ENCODE measurements around the gene ATP6V1B1.

The ATP6V1B1 gene

GRCh38 chr2:70978341-70979179 is 42.9 kb downstream of the ATP6V1B1 start, which contains the start of gene ANKRD53:
TSS of gene ANKRD53 (plus strand) at chr2:70978630. CDS start at chr2:70978646, 16 bp downstream.
- no peak for DNase-seq

GRCh38 chr2:70979180-70979488 is 43.4 kb downstream of the ATP6V1B1 start:
- no peak for DNase-seq

- no peak for DNase-seq
Observed at GRCh38 chr2:70979626-70980025, 43.9 kb downstream of the ATP6V1B1 start.

GRCh38 chr2:70981421-70981820 is 45.7 kb downstream of the ATP6V1B1 start:
- no peak for DNase-seq

- no peak for DNase-seq
Observed at GRCh38 chr2:70981866-70982810, 46.4 kb downstream of the ATP6V1B1 start.

GRCh38 chr2:70982971-70983370 is 47.3 kb downstream of the ATP6V1B1 start:
- no peak for DNase-seq

GRCh38 chr2:70983506-70984227 is 48.0 kb downstream of the ATP6V1B1 start:
- no peak for DNase-seq

- no peak for DNase-seq
Observed at GRCh38 chr2:70984228-70984575, 48.5 kb downstream of the ATP6V1B1 start.

GRCh38 chr2:70984576-70985282 is 49.0 kb downstream of the ATP6V1B1 start:
- no peak for DNase-seq

- DNase-seq, result no peak
Observed at GRCh38 chr2:70985283-70985688, 49.6 kb downstream of the ATP6V1B1 start.

GRCh38 chr2:70985956-70986355 is 50.3 kb downstream of the ATP6V1B1 start:
- no peak for DNase-seq

GRCh38 chr2:70986499-70987189 is 50.9 kb downstream of the ATP6V1B1 start:
- no peak for DNase-seq

GRCh38 chr2:70987386-70987785 is 51.7 kb downstream of the ATP6V1B1 start:
- DNase-seq, result no peak

- DNase-seq, result no peak
Observed at GRCh38 chr2:70988151-70988550, 52.5 kb downstream of the ATP6V1B1 start.

GRCh38 chr2:70988726-70989648 is 53.3 kb downstream of the ATP6V1B1 start:
- DNase-seq, result no peak

GRCh38 chr2:70990216-70990615 is 54.5 kb downstream of the ATP6V1B1 start:
- DNase-seq, result no peak

GRCh38 chr2:70991142-70991541 is 55.4 kb downstream of the ATP6V1B1 start:
- no peak for DNase-seq

- DNase-seq, result no peak
Observed at GRCh38 chr2:70991742-70992141, 56.0 kb downstream of the ATP6V1B1 start.

- DNase-seq, result no peak
Observed at GRCh38 chr2:70992945-70993853, 57.5 kb downstream of the ATP6V1B1 start.

Measured in NCI-H2081 treated with DMSO at 0.1 percent for 48 hours (cell line).